Measurements from ENCODE around the gene ACSM3. TPM values are rescaled to one million over a fixed set of nuclear protein-coding genes. Genes with fewer than 3 reads are reported as not detected.

Gene ACSM3
- total and polyA plus RNA-seq, 7 donors = 0.13 to 6.5 (median 0.56) TPM

- H3K27ac ChIP-seq = no peak overlapping the region
- no peaks in the 10 kb centered on the region for H3K4me1 ChIP-seq
- WGBS, 3 donors = 81 to 92% (median 89%) methylated on average over 2 of the region's 2 CpGs
- no peak overlapping the region for H3K4me3 ChIP-seq
- H3K27me3 ChIP-seq (ENCODE audit: insufficient read depth in 3 of 3, low read length in 2 of 3) = no peaks in the 10 kb centered on the region
- ATAC-seq = no peak
- no peaks in the 10 kb centered on the region for H3K9me3 ChIP-seq
- no peak for DNase-seq
- TF ChIP-seq CTCF (IDR thresholded peaks at IDR 0.05) = no peak
- intact Hi-C loops (cut with DNase I) = no loop called here
- no peaks in the 10 kb centered on the region for H3K36me3 ChIP-seq (ENCODE audit: insufficient read depth in 1 of 2, low read depth in 1 of 2)
These were observed 69.3 kb downstream of the ACSM3 start for GRCh38 chr16:20833086-20833485.

- Histone ChIP-seq H3K27ac (no peak overlapping the region), H3K36me3 (ENCODE audit: insufficient read depth in 1 of 2, low read depth in 1 of 2) (no peaks in the 10 kb centered on the region), H3K4me3 (no peak overlapping the region), H3K4me1 (no peaks in the 10 kb centered on the region), H3K27me3 (ENCODE audit: insufficient read depth in 3 of 3, low read length in 2 of 3) (no peaks in the 10 kb centered on the region), H3K9me3 (no peaks in the 10 kb centered on the region)
- DNase-seq = no peak
- intact Hi-C loops (cut with DNase I) = no loop called here
- WGBS, 3 donors = 85 to 100% (median 89%) methylated on average over 1 of the region's 1 CpG
- TF ChIP-seq CTCF (IDR thresholded peaks at IDR 0.05) = no peak
- no peak for ATAC-seq
These were observed 74.4 kb downstream of the ACSM3 start for GRCh38 chr16:20838240-20838639.

- Histone ChIP-seq H3K36me3 (ENCODE audit: insufficient read depth in 1 of 2, low read depth in 1 of 2) (no peaks in the 10 kb centered on the region), H3K4me1 (no peaks in the 10 kb centered on the region), H3K27ac (no peak overlapping the region), H3K4me3 (no peak overlapping the region), H3K9me3 (no peaks in the 10 kb centered on the region), H3K27me3 (ENCODE audit: insufficient read depth in 3 of 3, low read length in 2 of 3) (no peaks in the 10 kb centered on the region)
- no peak for DNase-seq
- TF ChIP-seq CTCF (IDR thresholded peaks at IDR 0.05) = no peak
- ATAC-seq = no peak
- WGBS, 3 donors = 93 to 97% (median 94%) methylated on average over 2 of the region's 2 CpGs
- intact Hi-C loops (cut with DNase I) = no loop called here
These were observed 75.7 kb downstream of the ACSM3 start for GRCh38 chr16:20839504-20839903.

GRCh38 chr16:20844054-20844453 is 80.2 kb downstream of the ACSM3 start:
- no peak overlapping the region for H3K27ac ChIP-seq
- no peak for DNase-seq
- intact Hi-C loops (cut with DNase I) = no loop called here

More at GRCh38 chr16:20844054-20844453, 80.2 kb downstream of the ACSM3 start:
- Histone ChIP-seq H3K9me3 (no peaks in the 10 kb centered on the region), H3K4me3 (no peak overlapping the region), H3K36me3 (ENCODE audit: insufficient read depth in 1 of 2, low read depth in 1 of 2) (no peaks in the 10 kb centered on the region), H3K4me1 (no peaks in the 10 kb centered on the region), H3K27me3 (ENCODE audit: insufficient read depth in 3 of 3, low read length in 2 of 3) (no peaks in the 10 kb centered on the region)
- TF ChIP-seq CTCF (IDR thresholded peaks at IDR 0.05) = no peak
- no peak for ATAC-seq
- whole genome bisulfite sequencing, 3 donors = 92 to 98% (median 96%) methylated on average over 2 of the region's 2 CpGs
